SU-DHL-6 (cell line): ENCODE measurements around the gene PPM1H.

Experiments
- H2AFZ ChIP-seq: fragments of 200-600 bp; sonication (generic); 2 replicates; pipeline ENCODE4 v1.6.1; 2014; ENCODE audit warnings: low read depth, mild to moderate bottlenecking, moderate library complexity, mixed read lengths, antibody characterized with exemption, low read length; ENCODE audit not compliant: severe bottlenecking
- H3F3A ChIP-seq: fragments of 200-600 bp; shearing (Covaris generic); 2 replicates; pipeline ENCODE4 v1.6.0; 2016; ENCODE audit warnings: antibody characterized with exemption, mild to moderate bottlenecking; ENCODE audit not compliant: insufficient read depth
- H3K27ac ChIP-seq: fragments of 200-600 bp; sonication (generic); 2 replicates; pipeline ENCODE4 v1.5.1; 2016; ENCODE audit warnings: low read depth, mild to moderate bottlenecking, low read length, moderate library complexity, mixed read lengths
- H3K27me3 ChIP-seq: fragments of 200-600 bp; sonication (generic), shearing (Covaris generic); 2 replicates; pipeline ENCODE4 v1.6.0; 2014; ENCODE audit warnings: mild to moderate bottlenecking, low read length
- H3K36me3 ChIP-seq: fragments of 200-600 bp; sonication (generic); 2 replicates; pipeline ENCODE4 v1.6.1; 2014; ENCODE audit warnings: mild to moderate bottlenecking, low read length, mixed read lengths
- H3K4me2 ChIP-seq: fragments of 300-600, 200-600 bp; shearing (Covaris generic), sonication (generic); 2 replicates; pipeline ENCODE4 v1.6.0; 2014; ENCODE audit warnings: low read length, low read depth, mild to moderate bottlenecking; ENCODE audit not compliant: poor library complexity, severe bottlenecking
- H3K4me3 ChIP-seq: fragments of 200-600 bp; sonication (generic); 2 replicates; pipeline ENCODE4 v1.5.1; 2014; ENCODE audit warnings: antibody characterized with exemption, low read length, mild to moderate bottlenecking, mixed read lengths; ENCODE audit not compliant: insufficient read depth, poor library complexity, severe bottlenecking
- H3K79me2 ChIP-seq: fragments of 200-600 bp; sonication (generic); 2 replicates; pipeline ENCODE4 v1.6.1; 2014; ENCODE audit warnings: mild to moderate bottlenecking, low read length, moderate library complexity; ENCODE audit not compliant: insufficient read depth
- H3K9ac ChIP-seq: fragments of 200-600 bp; sonication (generic); 2 replicates; pipeline ENCODE4 v1.7.0; 2014; ENCODE audit warnings: mild to moderate bottlenecking, low read length
- H3K9me2 ChIP-seq: fragments of 200-600 bp; sonication (generic); replicated peaks from 2 replicates; pipeline ENCODE4 v1.6.1; 2014; ENCODE audit warnings: low read length; ENCODE audit not compliant: insufficient read depth
- H3K9me3 ChIP-seq: fragments of 200-600 bp; sonication (generic); 2 replicates; pipeline ENCODE4 v1.6.1; 2014; ENCODE audit warnings: low read length, mixed read lengths; ENCODE audit not compliant: insufficient read depth
- H4K20me1 ChIP-seq: fragments of 200-600 bp; sonication (generic); 2 replicates; pipeline ENCODE4 v1.6.1; 2014; ENCODE audit warnings: low read depth, mild to moderate bottlenecking, antibody characterized with exemption, low read length, moderate library complexity, mixed read lengths
- EZH2phosphoT487 ChIP-seq: fragments of 200-600 bp; sonication (generic), shearing (Covaris generic); conservative IDR thresholded peaks from 2 replicates; pipeline ENCODE4 v1.6.1; 2018; ENCODE audit warnings: mild to moderate bottlenecking, antibody characterized with exemption, low read length, moderate library complexity, mixed read lengths
- TF ChIP-seq, protein P1 (sequence below): fragments of 200-600 bp; sonication (generic); IDR thresholded peaks from one replicate; pipeline ENCODE4 v1.5.1; 2017; ENCODE audit warnings: antibody characterized with exemption, mild to moderate bottlenecking, low read length, moderate library complexity; ENCODE audit not compliant: insufficient read depth, poor library complexity, severe bottlenecking

Gene PPM1H

DNA sequence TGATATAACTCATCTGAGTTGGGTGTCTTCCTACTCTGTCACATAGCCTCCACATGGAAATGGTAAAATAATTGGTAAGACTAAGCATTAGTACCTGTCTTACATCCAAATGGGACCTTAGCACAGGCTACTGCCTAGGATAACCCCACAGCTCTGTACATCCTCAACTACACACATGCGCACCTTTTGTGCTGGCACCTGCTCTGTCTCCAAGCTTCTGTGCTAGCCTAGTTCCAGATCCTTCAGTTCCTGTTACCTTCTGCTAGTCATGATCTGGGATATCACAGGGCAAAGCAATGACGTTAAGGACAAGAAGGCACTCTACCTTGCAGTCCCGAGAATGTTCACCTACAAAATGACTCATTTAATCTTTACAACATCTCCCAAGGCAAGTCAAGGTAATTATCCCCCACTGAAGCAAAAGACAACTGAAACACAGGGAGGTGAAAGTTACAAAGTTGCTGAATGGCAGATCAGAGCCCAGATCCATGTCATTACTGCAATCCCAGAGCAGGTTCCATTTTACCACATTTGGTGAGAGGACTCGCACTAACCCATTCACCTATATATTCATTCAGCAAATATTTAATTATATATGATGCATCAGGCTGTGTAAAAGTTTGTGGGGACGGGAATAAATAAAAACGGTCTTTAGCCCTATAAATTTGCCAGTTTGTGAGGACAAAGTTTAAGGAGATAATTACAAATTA lies 61.7 kb downstream of the PPM1H start:
- Histone ChIP-seq H3K27ac (no peak overlapping the region), H3F3A (no peaks in the 10 kb centered on the region), H4K20me1 (no peaks in the 10 kb centered on the region), H3K36me3 (no peaks in the 10 kb centered on the region), H3K4me2 (no peak overlapping the region), H2AFZ (no peak overlapping the region), H3K9me3 (no peaks in the 10 kb centered on the region), H3K9me2 (no peaks in the 10 kb centered on the region), H3K9ac (no peak overlapping the region), H3K27me3 (no peaks in the 10 kb centered on the region), H3K4me3 (no peak overlapping the region), H3K79me2 (no peaks in the 10 kb centered on the region)
- no peak for TF ChIP-seq EZH2phosphoT487
- TF ChIP-seq, protein P1, sequence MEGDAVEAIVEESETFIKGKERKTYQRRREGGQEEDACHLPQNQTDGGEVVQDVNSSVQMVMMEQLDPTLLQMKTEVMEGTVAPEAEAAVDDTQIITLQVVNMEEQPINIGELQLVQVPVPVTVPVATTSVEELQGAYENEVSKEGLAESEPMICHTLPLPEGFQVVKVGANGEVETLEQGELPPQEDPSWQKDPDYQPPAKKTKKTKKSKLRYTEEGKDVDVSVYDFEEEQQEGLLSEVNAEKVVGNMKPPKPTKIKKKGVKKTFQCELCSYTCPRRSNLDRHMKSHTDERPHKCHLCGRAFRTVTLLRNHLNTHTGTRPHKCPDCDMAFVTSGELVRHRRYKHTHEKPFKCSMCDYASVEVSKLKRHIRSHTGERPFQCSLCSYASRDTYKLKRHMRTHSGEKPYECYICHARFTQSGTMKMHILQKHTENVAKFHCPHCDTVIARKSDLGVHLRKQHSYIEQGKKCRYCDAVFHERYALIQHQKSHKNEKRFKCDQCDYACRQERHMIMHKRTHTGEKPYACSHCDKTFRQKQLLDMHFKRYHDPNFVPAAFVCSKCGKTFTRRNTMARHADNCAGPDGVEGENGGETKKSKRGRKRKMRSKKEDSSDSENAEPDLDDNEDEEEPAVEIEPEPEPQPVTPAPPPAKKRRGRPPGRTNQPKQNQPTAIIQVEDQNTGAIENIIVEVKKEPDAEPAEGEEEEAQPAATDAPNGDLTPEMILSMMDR: no peak

DNA sequence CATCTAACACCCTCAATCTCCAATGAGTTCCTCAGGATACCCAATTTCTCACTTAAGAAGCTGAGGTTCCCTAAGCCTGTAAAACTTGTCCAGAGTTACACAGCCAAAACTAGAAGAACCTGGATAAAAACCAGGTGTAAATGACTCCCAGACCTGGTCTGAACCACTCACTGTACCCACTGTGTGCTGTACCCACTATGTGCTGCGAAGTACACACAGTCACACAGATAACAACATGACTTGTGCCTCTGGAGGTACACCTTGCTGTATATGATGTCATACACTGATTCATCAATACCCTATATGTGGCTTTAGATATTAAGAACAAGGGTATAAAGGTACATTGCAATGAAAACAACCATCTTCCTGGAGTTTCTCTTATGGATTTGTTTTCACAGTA lies 66.1 kb downstream of the PPM1H start:
- Histone ChIP-seq H3K36me3 (no peaks in the 10 kb centered on the region), H4K20me1 (no peaks in the 10 kb centered on the region), H3K4me3 (no peak overlapping the region), H2AFZ (no peak overlapping the region), H3K9me2 (no peaks in the 10 kb centered on the region), H3K79me2 (no peaks in the 10 kb centered on the region), H3K9ac (no peak overlapping the region), H3K27me3 (no peaks in the 10 kb centered on the region), H3K27ac (no peak overlapping the region), H3K4me2 (no peak overlapping the region), H3K9me3 (no peaks in the 10 kb centered on the region), H3F3A (no peaks in the 10 kb centered on the region)
- no peak for TF ChIP-seq EZH2phosphoT487
- TF ChIP-seq, protein P1: no peak

DNA sequence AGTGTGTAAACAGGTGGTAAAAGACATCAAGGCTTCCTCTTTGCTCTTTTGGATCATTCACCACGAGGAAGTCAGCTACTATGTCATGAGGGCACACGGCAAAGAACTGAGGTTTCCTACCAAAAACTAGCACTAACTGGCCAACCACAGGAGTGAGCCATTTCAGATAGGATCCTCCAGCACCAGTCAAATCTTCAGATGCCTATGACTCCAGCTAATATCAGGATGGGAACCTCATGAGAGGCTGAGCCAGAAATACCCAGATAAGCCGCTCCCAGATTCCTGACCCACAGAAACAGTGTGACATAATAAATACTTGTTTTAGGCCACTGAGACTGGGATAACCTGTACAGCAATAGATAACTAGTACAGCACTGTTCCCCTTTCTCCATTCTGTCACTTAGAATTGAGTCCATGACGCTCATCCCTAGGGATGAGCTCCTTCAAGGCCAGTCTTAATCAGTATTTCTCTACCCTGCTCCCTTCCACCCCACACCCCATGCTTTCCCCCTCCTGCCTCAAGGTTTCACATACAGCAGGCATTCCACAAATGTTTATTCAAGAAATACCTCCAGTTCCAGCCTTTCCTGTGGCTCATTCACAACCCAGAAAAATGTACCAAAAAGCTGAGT lies 68.4 kb downstream of the PPM1H start:
- Histone ChIP-seq H3K79me2 (no peaks in the 10 kb centered on the region), H3F3A (no peaks in the 10 kb centered on the region), H3K9me3 (no peaks in the 10 kb centered on the region), H3K4me2 (no peak overlapping the region), H4K20me1 (no peaks in the 10 kb centered on the region), H3K9ac (no peak overlapping the region), H2AFZ (no peak overlapping the region), H3K27me3 (no peaks in the 10 kb centered on the region), H3K36me3 (no peaks in the 10 kb centered on the region), H3K9me2 (no peaks in the 10 kb centered on the region), H3K27ac (no peak overlapping the region), H3K4me3 (no peak overlapping the region)
- TF ChIP-seq EZH2phosphoT487: no peak
- TF ChIP-seq, protein P1: no peak
